Muscle layer of duodenum (tissue), 2 donors: ENCODE data around the gene CD82.

Experiments used
- H3K27ac ChIP-seq: one replicate; pipeline ENCODE4 v1.7.0; 2013; ENCODE audit warnings: mild to moderate bottlenecking, low read length
- H3K27me3 ChIP-seq: one replicate; pipeline ENCODE4 v1.7.0; 2013; ENCODE audit warnings: low read depth, mild to moderate bottlenecking, control low read depth, low read length
- H3K36me3 ChIP-seq, 2 donors: one replicate each; pipeline ENCODE4 v1.7.0; 2013; ENCODE audit warnings: low read length in 2 of 2, control low read depth in 1 of 2, mild to moderate bottlenecking in 1 of 2; ENCODE audit not compliant: insufficient read depth in 2 of 2, control insufficient read depth in 1 of 2
- H3K4me1 ChIP-seq, 2 donors: one replicate each; pipeline ENCODE4 v1.7.0; 2013; ENCODE audit warnings: low read length in 2 of 2, mild to moderate bottlenecking in 2 of 2, control low read depth in 1 of 2, moderate library complexity in 1 of 2; ENCODE audit not compliant: insufficient read depth in 2 of 2, control insufficient read depth in 1 of 2
- H3K4me3 ChIP-seq, 2 donors: one replicate each; pipeline ENCODE4 v1.7.0; 2013; ENCODE audit warnings: low read length in 2 of 2, low read depth in 1 of 2, mild to moderate bottlenecking in 1 of 2
- H3K9me3 ChIP-seq, 2 donors: one replicate each; pipeline ENCODE4 v1.7.0; 2013; ENCODE audit warnings: low read length in 2 of 2, control low read depth in 1 of 2, mild to moderate bottlenecking in 1 of 2; ENCODE audit not compliant: control insufficient read depth in 1 of 2
- donor health status: healthy.

The CD82 gene

DNA sequence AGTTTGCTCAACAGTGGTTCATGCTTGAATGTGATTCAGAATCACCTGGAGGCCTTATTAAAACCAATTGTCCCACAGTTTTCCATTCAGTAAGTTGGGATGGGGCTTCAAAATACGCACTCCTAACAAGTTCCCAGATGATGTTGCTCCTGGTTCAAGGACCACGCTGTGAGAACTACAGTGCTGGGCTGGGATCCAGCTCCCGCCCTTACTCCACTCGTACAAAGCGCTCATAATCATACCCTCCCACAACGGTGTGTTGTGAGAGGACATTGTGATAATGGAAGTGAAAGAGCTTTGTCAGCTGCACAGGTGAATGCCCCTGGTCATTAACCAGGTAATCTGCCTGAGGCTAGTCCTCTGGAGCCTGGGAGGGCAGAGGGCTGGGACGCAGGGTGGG, 1.3 kb upstream of the CD82 start:
- no peaks in the 10 kb centered on the region for H3K36me3 ChIP-seq
- no peaks in the 10 kb centered on the region for H3K27me3 ChIP-seq
- peaks cover 16 to 30% of the 10 kb centered on the region in 2 donors for H3K4me1 ChIP-seq
- H3K27ac ChIP-seq: peak overlapping the region; percentile 98
- H3K9me3 ChIP-seq: no peaks in the 10 kb centered on the region
- H3K4me3 ChIP-seq: peak overlapping the region; percentile 55 to 63

DNA sequence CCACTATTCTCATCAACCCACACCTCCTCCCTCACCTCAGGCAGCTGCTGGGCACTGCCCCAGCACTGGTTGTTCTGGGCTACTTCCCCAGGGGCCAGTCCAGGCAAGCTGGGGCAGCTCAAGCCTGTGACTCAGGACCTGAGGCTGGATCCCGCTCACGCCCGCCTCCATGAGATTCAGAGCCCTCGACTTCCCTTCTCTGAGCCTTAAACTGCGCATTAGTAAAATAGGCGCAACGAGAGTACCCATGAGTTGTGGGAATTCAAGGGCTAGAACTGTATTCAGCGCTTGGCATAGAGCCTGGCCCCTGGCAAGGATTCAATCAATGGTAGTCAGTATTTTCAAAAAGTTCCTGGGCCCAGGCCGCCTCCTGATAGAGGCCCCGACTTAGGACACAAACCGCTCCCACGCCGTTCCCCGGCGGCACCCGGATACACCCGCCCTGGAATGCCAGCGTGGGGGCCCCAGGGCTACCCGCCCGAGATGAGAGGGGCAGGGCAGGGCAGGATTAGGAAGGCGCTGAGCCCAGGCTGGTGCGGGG, 723 bp upstream of the CD82 start:
- H3K27ac ChIP-seq: peak overlapping the region; percentile 98
- no peaks in the 10 kb centered on the region for H3K36me3 ChIP-seq
- peak overlapping the region; percentile 55 to 63 for H3K4me3 ChIP-seq
- H3K27me3 ChIP-seq: no peaks in the 10 kb centered on the region
- H3K9me3 ChIP-seq: no peaks in the 10 kb centered on the region
- H3K4me1 ChIP-seq: peaks cover 21 to 35% of the 10 kb centered on the region in 2 donors

DNA sequence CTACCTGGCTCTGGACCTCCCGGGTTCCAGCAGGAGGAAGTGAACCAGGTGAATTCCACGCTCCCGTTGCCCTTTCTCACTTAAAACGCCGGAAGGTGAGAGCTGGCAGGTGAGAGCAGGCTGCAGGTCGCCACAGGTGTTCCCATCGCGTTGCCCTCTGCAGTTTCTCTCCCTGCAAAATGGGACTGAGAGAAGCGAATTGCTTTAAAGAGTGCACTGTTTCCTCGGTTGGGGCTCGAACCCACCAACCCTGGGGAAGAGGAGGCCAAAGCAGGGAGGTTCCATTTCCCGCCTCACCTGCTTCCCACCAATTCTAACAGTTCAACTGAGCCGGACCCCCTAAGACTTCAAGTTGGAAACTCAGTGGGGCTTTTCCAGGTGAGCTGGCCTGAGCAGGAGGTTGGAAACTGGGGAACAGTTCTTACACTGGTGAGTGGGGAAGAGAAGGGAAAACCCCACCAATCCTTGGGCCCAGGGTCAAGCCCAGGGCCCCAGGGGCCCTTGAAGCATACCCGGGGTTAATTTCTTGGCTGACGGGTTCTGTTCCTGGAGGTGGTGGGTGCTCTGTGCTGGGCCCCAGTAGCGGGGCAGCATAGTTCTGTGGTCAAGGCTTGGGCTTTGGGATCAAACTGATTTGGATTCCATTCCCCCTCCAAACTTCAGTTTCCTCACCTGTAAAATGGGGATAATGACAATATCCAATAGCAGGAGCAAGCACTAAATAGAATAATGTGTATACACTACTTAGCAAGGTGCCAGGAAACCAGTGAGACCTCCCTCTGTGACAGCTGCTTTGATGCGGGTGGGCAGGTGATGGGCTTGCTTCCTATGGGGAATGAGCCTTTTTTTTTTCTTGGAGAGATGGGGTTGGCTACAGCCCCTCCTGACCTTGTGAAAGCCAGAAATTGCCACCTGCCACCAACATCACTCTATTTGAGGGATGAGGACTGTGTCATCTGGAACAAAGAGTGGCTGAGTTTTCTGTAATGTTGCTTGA, 788 bp downstream of the CD82 start:
- Histone ChIP-seq H3K9me3 (no peaks in the 10 kb centered on the region), H3K27me3 (no peaks in the 10 kb centered on the region), H3K4me1 (peaks cover 25 to 36% of the 10 kb centered on the region in 2 donors), H3K36me3 (no peaks in the 10 kb centered on the region), H3K4me3 (peak overlapping the region; percentile 69 to 81), H3K27ac (peak overlapping the region; percentile 90)

DNA sequence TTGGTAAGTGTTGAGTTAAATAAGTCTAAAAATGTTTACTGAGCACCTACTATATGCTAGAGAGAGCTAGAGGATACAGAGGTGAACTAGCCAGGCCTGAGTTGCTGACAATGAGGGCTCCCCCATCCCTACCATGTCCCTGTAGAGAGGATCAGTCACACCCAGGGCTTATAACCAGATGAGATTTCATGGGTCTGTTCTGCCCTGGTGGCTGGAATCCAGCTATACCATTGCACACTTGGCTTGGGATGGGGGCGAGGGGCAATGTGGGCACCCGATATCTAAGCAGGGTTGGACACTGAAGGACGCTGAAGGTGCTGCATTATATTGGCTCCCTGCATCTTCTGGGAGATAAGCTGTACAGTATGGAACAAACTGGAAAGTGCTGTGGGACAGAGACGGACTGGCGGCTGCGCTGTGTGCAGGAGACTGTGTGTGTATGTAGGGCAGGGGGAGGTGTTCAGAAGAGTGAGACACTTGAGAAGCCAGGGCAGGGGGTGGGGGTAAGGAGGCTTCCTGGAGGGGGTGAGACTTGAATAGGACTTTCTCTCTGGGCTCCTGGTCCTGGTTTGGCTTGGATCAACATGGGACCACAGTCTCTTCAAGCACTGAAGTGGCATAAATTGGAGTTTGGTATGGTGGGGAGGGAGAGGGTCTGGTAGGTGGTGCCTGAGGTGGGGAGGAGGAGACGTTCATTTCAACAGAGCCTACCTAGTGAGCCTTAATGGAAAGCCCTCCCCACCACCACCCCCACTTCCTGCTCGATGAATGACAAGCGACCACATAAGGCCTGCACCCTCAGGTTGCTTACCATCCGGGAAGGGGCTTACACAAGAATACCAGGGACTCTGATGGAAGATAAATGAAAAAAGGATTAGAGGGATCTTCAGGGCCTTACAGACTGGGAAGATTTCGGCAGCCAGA, 1.8 kb downstream of the CD82 start:
- Histone ChIP-seq H3K9me3 (no peaks in the 10 kb centered on the region), H3K27me3 (no peaks in the 10 kb centered on the region), H3K36me3 (no peaks in the 10 kb centered on the region), H3K27ac (no peak overlapping the region), H3K4me3 (peak overlapping the region in 1 of 2 donors; percentile 81), H3K4me1 (peaks cover 28 to 36% of the 10 kb centered on the region in 2 donors)

DNA sequence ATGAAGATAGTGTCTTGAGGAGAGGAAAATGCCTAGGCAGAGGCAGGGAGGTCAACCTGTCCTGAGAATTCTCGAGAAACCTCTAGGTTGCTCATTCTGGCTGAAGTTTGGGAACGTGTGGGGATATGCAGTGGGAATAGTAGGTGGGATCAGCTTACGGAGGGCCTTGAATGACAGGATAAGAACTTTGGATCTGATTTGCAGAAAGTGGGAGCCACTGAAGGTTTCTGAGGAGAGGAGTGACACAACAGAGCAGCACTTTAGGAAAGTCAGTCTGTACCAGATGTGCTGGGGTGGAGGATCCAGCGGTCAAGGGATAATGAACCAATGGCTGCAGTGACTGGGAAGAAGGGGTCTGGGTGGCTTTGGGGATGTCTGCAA, 2.4 kb downstream of the CD82 start:
- H3K4me1 ChIP-seq: peaks cover 28 to 36% of the 10 kb centered on the region in 2 donors
- H3K27me3 ChIP-seq: no peaks in the 10 kb centered on the region
- no peak overlapping the region for H3K27ac ChIP-seq
- H3K9me3 ChIP-seq: no peaks in the 10 kb centered on the region
- no peaks in the 10 kb centered on the region for H3K36me3 ChIP-seq
- no peak overlapping the region for H3K4me3 ChIP-seq

DNA sequence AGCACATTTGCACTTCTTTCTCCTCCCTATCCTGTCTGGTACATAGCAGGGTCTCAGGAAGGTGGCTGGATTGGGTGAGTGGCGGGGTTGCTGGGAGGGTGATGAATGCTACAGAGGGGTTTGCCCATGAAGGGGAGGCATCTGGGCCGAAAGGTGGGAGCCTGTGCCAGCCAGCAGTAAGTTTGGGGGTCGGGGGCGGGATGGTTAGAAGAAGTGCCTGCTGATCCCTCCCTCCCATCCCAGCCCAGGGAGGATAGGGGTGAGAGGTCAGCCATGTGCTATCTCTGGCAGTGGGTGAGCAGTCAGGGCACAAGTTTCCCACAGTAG, 2.8 kb downstream of the CD82 start:
- Histone ChIP-seq H3K27ac (peak overlapping the region; percentile 67), H3K4me3 (peak overlapping the region in 1 of 2 donors; percentile 6), H3K27me3 (no peaks in the 10 kb centered on the region), H3K4me1 (peaks cover 28 to 36% of the 10 kb centered on the region in 2 donors), H3K36me3 (no peaks in the 10 kb centered on the region), H3K9me3 (no peaks in the 10 kb centered on the region)

DNA sequence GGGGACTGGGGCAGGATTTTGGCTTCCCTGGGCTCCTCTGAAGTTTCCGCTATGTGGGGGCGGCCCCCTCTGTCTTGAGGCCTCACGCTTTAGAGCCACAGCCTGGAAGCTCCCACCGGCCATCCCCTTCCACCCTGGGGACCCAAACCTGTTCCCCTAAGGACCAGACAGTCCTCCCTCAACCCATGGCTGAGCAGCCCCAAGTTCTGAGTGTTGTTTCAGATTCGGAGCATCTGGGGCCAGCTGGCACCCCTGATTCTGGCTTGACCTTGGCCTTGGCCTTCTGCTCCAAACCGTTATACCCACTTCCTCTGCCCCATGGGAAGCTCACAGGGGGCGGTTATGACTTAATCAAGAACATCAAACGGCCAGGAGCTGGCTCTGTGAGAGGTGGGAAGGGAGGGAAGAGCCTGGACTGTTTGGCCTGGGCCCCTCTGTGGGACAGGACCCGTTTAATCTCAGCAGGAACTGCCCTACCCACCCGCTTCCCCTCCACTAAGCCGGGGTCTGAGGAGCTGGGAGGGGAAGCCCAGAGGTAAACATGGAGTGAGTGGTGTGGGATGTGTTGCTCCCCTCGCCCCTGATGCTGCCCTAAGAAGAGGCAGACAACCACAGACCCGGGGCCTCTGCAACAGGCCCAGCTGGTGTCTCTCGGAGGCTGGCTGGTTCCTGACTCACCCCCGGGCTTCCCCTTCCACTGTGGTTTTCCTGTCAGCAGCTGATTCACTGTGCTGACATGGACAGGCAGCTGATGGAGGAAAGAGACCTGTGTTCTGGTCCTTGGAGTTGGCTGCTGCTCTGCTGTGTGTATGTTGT, 3.4 kb downstream of the CD82 start:
- Histone ChIP-seq H3K27ac (peak overlapping the region; percentile 67), H3K9me3 (no peaks in the 10 kb centered on the region), H3K27me3 (no peaks in the 10 kb centered on the region), H3K36me3 (no peaks in the 10 kb centered on the region), H3K4me1 (peaks cover 25 to 36% of the 10 kb centered on the region in 2 donors), H3K4me3 (peak overlapping the region in 1 of 2 donors; percentile 6)

DNA sequence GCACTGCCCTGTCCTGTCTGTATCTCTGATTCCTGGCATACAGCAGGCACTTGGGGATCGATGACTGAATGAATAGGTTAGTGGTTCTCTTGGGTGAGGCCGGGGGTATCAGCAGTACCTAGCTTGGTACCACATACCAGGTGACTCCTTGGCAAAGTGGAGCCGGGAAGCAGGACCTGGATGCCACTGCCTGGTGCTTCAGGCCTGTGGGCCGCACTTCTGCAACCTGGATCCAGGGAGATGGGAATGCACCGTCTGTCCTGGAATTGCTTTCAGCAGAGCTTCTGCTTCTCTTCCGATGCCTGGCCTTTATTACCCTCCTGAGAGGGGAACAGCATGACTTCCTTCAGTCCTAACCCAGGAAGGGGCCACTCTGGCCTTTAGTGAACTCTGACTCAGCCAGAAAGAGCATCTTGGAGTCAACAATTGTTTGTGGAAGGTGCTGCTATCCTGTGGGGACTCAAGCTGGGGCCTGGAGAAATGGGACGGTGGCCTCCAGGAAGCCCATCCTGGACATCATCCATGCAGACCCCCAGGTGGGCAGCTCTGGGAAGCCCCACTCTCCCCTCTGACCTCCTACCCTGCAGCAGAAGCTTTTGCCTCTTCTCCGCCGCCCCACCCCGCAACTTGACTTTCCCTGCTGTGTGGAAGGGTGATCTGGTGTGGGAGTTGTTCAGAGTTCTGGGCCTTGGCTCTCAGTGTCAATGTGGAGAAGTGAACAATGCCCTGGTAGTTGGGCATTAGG, 5.1 kb downstream of the CD82 start:
- no peaks in the 10 kb centered on the region for H3K9me3 ChIP-seq
- H3K27me3 ChIP-seq: no peaks in the 10 kb centered on the region
- no peaks in the 10 kb centered on the region for H3K36me3 ChIP-seq
- no peak overlapping the region for H3K27ac ChIP-seq
- peaks cover 24 to 27% of the 10 kb centered on the region in 2 donors for H3K4me1 ChIP-seq
- no peak overlapping the region for H3K4me3 ChIP-seq

DNA sequence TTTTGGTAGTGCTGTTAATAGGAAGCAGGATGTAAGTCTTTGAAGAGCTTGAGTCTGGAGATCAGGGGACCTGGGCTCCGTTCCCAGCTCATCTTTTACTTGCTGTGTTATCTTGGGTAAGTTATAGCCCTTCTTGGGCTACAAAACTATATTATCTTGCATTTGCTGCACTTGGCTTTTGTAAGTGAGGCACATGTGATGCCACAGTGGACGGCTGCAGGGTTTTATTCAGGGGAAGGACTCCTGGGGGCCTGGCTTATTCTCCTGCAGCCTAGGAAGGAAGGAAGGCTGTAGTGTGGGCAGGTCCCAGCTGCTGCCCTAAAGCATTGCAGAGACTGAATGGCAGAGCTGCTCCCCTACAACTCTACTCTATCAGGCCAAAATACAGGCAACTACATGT, 6.4 kb downstream of the CD82 start:
- peaks cover 19 to 24% of the 10 kb centered on the region in 2 donors for H3K4me1 ChIP-seq
- H3K27ac ChIP-seq: no peak overlapping the region
- no peaks in the 10 kb centered on the region for H3K9me3 ChIP-seq
- H3K36me3 ChIP-seq: no peaks in the 10 kb centered on the region
- no peaks in the 10 kb centered on the region for H3K27me3 ChIP-seq
- H3K4me3 ChIP-seq: no peak overlapping the region

DNA sequence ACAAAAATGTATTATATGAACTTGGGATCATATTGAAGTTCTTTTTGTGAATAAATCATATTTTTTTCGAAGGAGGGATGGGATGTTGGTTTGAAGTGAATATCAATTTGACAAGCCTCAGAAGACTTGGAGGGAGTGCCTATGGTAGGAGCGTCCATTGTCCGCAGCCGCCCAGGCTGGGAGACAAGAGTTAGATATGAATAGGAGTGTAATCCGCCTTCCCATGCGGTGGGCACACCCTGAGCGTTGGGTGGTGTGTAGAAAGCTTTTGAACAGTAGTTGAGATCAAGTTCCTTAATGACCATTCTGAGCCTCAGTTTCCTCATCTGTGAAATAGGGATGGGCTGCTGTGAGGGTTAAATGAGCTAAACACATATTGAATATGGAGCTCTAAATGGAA, 7.0 kb downstream of the CD82 start:
- H3K27ac ChIP-seq: no peak overlapping the region
- no peaks in the 10 kb centered on the region for H3K27me3 ChIP-seq
- peaks cover 19 to 24% of the 10 kb centered on the region in 2 donors for H3K4me1 ChIP-seq
- H3K9me3 ChIP-seq: no peaks in the 10 kb centered on the region
- H3K4me3 ChIP-seq: no peak overlapping the region
- no peaks in the 10 kb centered on the region for H3K36me3 ChIP-seq
